ENCODE data around the gene DAB1.

DNA sequence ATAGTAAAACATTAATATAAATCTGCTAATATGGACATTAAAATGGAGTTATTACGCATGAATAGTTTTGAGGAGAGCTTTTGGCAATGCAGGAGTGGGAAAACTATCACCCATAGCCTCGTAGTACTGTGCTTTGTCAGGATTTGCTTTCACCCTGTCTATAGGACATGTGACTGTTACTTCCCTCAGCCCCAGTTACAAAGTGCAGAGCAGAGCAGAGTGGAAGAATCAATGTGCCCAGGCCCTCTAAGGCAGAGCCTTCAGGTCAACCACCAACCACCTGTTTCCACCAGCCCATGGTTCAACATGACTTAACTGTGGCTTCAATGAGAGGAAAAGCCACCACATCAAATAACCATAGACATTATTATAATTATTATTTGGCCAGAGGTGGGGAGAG, 389.1 kb downstream of the DAB1 start:
- no peak for TF ChIP-seq EZH2 (IDR thresholded peaks at IDR 0.05; ENCODE audit: borderline replicate concordance, low read length)
- TF ChIP-seq, protein P1, sequence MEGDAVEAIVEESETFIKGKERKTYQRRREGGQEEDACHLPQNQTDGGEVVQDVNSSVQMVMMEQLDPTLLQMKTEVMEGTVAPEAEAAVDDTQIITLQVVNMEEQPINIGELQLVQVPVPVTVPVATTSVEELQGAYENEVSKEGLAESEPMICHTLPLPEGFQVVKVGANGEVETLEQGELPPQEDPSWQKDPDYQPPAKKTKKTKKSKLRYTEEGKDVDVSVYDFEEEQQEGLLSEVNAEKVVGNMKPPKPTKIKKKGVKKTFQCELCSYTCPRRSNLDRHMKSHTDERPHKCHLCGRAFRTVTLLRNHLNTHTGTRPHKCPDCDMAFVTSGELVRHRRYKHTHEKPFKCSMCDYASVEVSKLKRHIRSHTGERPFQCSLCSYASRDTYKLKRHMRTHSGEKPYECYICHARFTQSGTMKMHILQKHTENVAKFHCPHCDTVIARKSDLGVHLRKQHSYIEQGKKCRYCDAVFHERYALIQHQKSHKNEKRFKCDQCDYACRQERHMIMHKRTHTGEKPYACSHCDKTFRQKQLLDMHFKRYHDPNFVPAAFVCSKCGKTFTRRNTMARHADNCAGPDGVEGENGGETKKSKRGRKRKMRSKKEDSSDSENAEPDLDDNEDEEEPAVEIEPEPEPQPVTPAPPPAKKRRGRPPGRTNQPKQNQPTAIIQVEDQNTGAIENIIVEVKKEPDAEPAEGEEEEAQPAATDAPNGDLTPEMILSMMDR (conservative IDR thresholded peaks at IDR 0.05 in 1 of 2, IDR thresholded peaks at IDR 0.05 in 1 of 2; ENCODE audit: extremely low read depth in 1 of 2, insufficient read depth in 1 of 2, low read depth in 1 of 2, low read length in 2 of 2) = no peak
